Hematopoietic multipotent progenitor cell (in vitro differentiated cells): ENCODE data around the gene INHA. TPM values are rescaled to one million over a fixed set of nuclear protein-coding genes. Genes with fewer than 3 reads are reported as not detected.

Source experiments
- DNase-seq, 3 donors: peaks; one replicate each; pipeline ENCODE4 v3.0.0-alpha.2; 2011 to 2015; ENCODE audit warnings: low read depth in 2 of 3, low spot score in 2 of 3
- total RNA-seq: library from RNA; depleted of rRNA; stranded (reverse); fragments of >200 nt; gene quantifications from one replicate; pipeline ENCODE4 v1.2.3, GENCODE V29; 2012

INHA gene
- total RNA-seq, 1 donor: 0.27 TPM

DNA sequence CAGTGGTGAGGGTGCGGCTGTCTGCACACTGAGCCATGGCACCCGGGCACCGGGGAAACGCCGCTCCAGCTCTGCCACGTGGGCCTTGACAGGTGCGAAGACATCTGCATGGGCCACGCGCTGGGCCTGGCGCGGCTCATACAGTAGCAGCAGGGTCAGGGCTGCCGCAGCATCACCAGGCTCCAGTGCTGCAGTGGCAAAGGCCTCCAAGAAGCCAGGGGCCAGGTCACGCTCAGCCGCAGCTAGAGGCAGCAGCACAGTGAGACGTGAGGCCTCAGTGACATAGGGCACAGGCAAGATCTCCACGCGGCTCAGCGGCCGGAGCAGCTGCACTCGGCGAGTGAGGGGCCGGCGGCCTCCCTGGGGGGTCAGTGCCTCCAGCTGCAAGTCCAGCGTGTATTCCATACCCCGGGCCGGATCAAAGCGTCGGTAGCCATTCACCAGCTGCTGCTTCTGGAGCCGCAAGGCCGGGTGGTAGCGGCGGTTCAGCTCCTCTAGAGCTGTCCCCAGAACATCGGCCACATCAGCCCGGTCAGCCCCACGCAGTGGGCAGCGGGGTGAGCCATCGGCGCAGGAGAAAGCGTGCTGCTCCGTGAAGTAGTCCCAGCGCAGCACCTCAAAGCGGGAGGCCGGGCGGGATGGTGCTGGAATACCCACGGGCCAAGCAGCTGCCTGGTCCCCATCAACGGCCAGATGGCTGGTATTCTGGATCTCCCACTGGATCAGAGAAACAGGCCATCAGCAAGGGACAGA lies 32.0 kb upstream of the INHA start:
- no peak for DNase-seq

DNA sequence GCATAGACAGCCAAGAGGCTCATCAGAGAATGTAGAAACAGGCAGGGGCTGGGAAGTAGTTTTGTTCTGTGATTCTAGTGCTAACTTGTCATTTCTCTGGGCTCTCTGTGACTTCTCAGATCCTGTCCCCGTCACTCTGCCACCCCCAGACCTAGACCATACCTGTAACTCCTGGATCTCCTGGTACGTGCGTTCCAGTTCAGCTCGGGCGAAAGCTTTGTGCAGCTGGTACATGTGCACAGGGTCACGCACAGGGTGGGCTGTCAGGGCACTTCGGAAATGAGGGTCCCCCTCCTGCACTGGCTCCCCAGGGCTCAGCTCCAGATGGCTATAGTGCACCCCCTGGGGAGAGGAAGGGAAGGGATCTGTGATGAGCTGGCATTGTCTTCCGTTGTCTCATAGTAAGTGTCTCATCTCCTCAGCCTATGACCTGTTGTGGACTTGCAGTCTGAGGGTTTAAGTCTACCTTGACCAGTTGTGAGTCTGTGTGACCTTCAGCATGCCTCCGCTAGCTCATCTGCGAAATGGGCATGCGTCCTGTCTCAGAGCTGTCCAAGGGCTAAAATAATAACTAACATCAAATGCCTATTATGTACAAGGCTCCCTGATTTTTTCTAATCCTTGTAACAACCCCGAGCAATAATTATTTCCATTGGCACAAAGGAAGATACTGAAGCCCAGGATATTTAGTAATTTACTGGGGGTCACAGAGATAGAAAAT lies 31.2 kb upstream of the INHA start:
- no peak for DNase-seq

DNA sequence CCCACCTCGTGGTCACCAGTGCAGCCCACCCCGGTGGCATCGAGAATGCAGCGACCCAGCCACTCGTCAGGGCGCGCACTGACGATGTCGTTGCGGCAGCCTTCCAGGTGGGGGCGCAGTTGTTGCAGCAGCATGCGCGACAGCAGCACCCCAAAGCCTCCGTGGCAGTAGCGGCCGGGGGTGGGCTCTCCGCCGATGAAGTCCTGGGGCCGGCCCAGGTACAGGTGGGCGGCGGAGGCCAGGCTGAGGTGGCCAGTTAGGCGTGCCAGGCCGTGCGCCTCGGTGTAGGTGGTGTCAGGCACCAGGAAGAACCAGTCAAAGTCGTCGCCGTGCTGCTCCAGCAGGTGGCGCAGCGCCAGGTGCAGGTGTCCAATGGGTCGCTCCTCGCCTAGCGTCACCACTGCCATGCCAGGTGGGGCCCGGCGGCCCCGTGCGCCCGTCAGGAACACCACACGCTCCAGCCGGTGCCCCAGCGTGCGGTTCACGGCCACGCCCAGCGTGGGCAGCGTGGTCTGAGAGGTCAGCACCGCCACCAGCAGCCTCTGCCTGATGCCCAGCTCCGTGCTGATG lies 30.4 kb upstream of the INHA start:
- DNase-seq: peak; percentile 79 to 86 (median 80)

DNA sequence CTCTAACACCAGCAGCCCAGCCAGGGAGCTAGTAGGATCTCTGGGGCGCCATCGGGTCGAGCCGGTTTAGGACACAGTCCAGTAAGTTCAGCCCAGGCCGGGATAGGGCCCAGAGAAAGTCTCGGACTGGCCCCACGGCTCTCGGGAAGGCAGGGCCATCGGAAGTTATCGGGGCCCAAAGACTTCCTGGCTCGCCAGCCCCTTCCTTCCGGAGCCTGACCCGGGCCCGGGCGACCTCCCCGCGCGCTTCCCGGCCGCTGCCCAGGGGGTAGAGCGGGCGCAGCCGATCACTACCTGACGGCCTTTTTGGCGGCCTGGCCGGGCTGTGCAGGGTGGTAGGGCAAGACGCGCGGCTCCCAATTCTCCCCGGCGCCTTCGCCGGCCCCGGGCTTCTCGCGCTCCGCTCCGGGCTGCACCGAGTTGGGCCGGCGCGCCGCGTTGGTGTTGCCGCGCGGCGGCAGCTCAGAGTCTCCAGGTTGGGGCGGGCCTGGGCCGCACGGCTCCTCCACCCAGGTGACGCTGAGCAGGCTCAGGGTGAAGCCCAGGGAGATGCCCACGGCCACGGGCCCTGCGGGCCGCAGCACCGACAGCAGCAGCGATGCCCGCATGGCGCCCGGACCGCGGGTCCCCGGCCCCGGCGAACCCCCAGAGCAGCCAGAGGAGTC lies 29.0 kb upstream of the INHA start:
- DNase-seq: no peak

- DNase-seq: peak; percentile 86 to 98 (median 97)
Measured at GRCh38 chr2:219543596-219544358, 28.3 kb upstream of the INHA start, which contains the start of the genes CHPF and TMEM198. TSS of gene CHPF (minus strand) at chr2:219543809. CDS start at chr2:219543538, 271 bp downstream. TSS of gene TMEM198 (plus strand) at chr2:219544028. CDS start at chr2:219544728, 700 bp downstream.

- no peak for DNase-seq
Measured at GRCh38 chr2:219544567-219544966, 27.5 kb upstream of the INHA start.

GRCh38 chr2:219545295-219545942 lies 26.7 kb upstream of the INHA start:
- no peak for DNase-seq

- no peak for DNase-seq
Measured at GRCh38 chr2:219545943-219546352, 26.2 kb upstream of the INHA start.

DNA sequence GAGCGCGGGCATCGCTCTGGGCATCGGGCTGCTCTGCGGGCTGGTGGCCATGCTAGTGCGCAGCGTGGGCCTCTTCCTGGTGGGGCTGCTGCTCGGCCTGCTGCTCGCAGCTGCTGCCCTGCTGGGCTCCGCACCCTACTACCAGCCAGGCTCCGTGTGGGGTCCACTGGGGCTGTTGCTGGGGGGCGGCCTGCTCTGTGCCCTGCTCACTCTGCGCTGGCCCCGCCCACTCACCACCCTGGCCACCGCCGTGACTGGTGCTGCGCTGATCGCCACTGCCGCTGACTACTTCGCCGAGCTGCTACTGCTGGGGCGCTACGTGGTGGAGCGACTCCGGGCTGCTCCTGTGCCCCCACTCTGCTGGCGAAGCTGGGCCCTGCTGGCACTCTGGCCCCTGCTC lies 24.5 kb upstream of the INHA start:
- no peak for DNase-seq

- DNase-seq: no peak
Measured at GRCh38 chr2:219548990-219549389, 23.1 kb upstream of the INHA start.

GRCh38 chr2:219549619-219550018 lies 22.5 kb upstream of the INHA start:
- no peak for DNase-seq

DNA sequence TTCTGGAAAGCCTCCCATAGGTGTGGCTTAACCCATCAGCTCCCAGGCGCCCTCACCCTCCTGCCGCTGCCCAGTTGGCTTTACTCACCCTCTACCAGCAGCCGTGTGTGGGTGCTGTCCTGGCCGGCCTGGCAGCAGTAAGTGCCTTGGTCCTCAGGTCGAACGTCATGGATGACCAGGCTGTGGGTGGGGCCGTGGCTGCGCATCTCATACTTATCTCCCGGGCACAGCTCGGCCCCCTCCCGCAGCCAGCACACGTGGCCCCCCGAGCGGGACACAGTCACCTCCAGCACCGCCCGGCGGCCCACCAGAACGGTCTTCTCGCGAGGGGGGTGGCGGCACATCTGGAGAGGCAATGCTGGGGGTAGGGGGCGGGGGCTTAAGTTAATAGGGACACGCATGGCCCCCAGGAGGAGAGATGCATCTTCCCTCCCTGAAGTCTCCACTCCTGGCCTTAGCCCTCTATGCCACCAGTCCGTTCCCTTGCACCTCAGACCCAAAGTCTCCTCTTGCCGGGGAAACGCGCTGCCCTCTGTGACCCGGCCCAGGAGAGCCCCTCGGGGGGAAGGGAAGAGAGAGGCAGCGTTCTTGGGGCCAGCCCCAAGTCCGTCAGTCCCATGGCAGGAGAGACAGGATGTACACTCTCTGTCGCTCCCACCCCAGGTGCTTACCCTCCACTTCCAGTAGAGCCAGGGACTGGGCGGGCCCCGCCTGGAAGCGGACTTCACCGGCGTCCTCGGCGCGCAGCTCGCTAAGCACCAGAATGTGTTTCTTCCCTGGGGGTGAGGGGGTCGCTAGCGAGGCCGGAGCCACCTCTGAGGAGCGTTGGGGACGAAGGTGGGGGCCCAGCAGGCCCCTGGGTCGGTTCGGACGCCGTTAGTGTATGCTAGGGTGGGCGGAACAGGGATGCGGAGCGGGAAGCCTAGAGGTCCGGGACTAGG lies 20.4 kb upstream of the INHA start:
- DNase-seq: no peak

DNA sequence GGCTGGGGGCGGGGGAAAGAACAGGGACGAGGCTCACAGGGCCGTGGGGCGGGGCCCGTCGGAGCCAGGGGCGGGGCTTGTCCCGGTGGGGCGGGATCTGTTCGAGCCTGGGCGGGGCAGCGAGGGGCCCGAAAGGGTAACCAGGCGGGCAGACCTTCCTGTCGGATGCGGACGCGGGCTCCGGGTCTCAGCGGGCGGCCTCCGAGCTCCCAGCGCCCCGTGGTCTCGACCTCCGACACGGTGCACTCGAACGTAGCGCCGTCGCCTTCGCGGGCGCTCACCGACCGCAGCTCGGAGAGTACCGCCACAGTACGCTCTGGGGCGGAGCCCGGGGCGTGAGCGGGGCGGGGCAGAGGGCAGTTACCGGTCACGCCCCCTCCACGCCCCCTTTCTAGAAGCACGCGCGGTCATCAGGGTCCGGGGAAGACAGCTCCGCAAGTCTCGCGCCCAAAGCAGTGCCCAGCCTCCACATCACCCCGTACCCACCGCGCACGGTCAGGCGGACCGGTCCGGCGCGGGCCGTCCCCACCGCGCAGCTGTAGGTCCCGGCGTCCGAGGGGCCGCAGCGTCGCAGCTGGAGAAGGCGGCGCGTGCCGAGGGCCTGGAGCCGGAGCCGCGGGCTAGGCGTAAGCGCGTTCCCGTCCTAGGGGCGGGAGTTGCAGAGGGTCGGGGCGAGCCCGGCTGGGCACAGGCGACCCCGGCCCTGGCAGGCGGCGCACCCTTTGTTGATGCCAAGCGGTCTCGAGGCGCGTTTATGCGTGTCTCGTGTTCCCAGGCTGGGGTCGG lies 19.5 kb upstream of the INHA start:
- DNase-seq: peak; percentile 65 to 86 (median 82)

DNA sequence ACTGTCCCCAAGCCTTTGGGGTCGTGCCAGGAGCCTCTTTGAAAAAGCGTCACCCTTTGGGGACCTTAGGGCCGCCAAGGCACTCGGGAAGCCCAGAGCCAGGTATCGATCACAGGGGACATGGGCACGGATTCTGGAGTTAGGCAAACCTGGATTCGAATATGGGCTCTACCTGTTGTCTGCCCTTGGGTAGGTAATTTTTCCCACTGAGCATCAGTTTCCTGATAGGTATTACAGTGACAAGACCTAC lies 19.0 kb upstream of the INHA start:
- DNase-seq: no peak

DNA sequence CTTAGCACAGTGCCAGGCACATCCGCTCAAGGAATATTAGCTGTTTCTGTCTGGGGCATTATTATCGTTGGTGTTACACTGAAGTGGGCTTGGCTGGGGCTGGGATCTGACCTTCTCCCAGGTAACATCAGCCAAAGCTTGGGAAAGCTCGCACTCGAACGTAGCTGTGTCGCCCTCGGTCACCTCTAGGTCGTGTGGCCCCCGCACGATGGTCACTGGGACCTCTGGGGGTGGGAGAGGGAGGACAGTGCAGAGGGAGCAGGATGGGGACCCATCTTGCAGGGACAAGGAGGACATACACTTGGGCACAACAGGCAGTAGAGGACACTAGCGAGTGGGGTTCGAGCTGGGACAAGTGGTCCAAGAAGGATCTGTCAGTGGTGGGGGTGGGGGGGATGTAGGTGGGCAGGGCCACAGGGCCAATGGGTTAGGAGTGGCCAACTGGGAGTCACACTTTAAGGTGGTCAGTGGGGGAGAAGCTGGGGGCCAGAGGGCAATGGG lies 18.6 kb upstream of the INHA start:
- DNase-seq: no peak

DNA sequence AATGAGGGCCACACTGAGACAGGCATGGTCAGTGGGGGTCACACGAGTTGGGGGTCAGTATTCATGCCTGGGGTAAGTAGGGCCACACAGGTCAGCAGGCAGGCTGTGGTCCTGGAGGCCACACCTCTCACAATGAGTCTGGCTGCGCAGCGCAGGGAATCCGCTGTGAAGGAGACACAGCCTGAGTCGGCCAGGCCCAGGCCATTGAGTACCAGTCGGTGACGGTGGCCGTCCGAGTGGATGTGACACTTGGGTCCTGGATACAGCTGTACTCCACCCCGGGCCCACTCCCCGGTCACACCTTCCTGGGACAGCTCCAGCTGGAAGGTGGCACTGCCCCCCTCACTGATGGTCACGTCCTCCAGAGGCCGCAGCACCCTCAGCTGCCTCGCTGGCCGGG lies 17.8 kb upstream of the INHA start:
- DNase-seq: no peak

DNA sequence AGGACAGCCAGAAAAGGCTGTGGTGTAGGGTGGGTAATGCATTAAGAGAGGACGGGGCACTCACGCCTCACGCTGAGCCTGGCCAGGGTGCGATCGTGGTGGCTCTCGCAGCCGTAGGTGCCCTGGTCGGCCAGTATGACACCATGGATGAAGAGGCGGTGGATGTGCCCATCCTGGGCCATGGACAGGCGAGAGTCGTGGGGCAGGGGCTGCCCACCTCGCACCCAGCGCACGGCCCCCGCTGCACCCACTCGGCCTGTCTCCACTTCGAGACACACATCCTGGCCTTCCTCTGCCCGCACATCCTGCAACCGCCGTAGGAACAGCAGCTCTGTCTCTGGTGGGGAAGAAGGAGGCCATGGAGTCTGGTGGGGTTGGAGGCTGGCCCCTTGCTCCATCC lies 16.2 kb upstream of the INHA start:
- DNase-seq: no peak

- DNase-seq: no peak
Measured at GRCh38 chr2:219556413-219556812, 15.7 kb upstream of the INHA start.
